ENCODE results near the gene LGR4.
"Not testable (repeated sequence)": the region's sequence is repeated elsewhere in the genome, so short reads cannot be mapped to it uniquely, and the experiment has no call there.

LGR4 gene

GRCh38 chr11:27472398-27473016 is at the start of gene LGR4:
LGR4 (minus strand) TSS chr11:27472790; CDS start chr11:27472302, 488 bp downstream.
- peak; percentile 92 for FAIRE-seq

- FAIRE-seq, result no peak
These were observed 47.6 kb upstream of the LGR4 start for GRCh38 chr11:27520226-27520625.

- FAIRE-seq, result no peak
These were observed 45.9 kb upstream of the LGR4 start for GRCh38 chr11:27518518-27518917.

GRCh38 chr11:27517490-27517889 is 44.9 kb upstream of the LGR4 start:
- FAIRE-seq, result not testable (repeated sequence)

- FAIRE-seq, result no peak
These were observed 42.0 kb upstream of the LGR4 start for GRCh38 chr11:27514558-27514957.

GRCh38 chr11:27514076-27514475 is 41.5 kb upstream of the LGR4 start:
- FAIRE-seq, result no peak

- FAIRE-seq, result no peak
These were observed 40.8 kb upstream of the LGR4 start for GRCh38 chr11:27513389-27513788.

- FAIRE-seq, result no peak
These were observed 39.6 kb upstream of the LGR4 start for GRCh38 chr11:27512238-27512637.

- no peak for FAIRE-seq
These were observed 37.3 kb upstream of the LGR4 start for GRCh38 chr11:27509908-27510307.

GRCh38 chr11:27507557-27508322 is 35.1 kb upstream of the LGR4 start:
- no peak for FAIRE-seq

- FAIRE-seq, result no peak
These were observed 33.9 kb upstream of the LGR4 start, which contains the start of gene LIN7C for GRCh38 chr11:27506200-27507182. LIN7C (minus strand) TSS chr11:27506769; CDS start chr11:27506752, 17 bp downstream.

- FAIRE-seq, result no peak
These were observed 33.2 kb upstream of the LGR4 start for GRCh38 chr11:27505781-27506180.

- no peak for FAIRE-seq
These were observed 31.6 kb upstream of the LGR4 start for GRCh38 chr11:27504205-27504604.

GRCh38 chr11:27501100-27501499 is 28.5 kb upstream of the LGR4 start:
- FAIRE-seq, result peak; percentile 11

GRCh38 chr11:27497911-27498310 is 25.3 kb upstream of the LGR4 start:
- peak; percentile 43 for FAIRE-seq

GRCh38 chr11:27497284-27497866 is 24.8 kb upstream of the LGR4 start:
- FAIRE-seq, result peak; percentile 98

GRCh38 chr11:27496461-27496860 is 23.9 kb upstream of the LGR4 start:
- no peak for FAIRE-seq

GRCh38 chr11:27495710-27496300 is 23.2 kb upstream of the LGR4 start:
- FAIRE-seq, result no peak

- no peak for FAIRE-seq
These were observed 16.5 kb upstream of the LGR4 start for GRCh38 chr11:27489092-27489491.

- no peak for FAIRE-seq
These were observed 15.1 kb upstream of the LGR4 start for GRCh38 chr11:27487706-27488105.

GRCh38 chr11:27485930-27486773 is 13.6 kb upstream of the LGR4 start:
- peak; percentile 98 for FAIRE-seq
